GM21786 (cell line): ENCODE results near the gene ZGRF1.
A peak's percentile ranks its signal among the peaks of the same experiment; 100 is the strongest.
"Not testable (repeated sequence)": the region's sequence is repeated elsewhere in the genome, so short reads cannot be mapped to it uniquely, and the experiment has no call there.

Experiments used
- ATAC-seq: cut with Tn5 transposase; IDR thresholded peaks from one replicate; pipeline ENCODE4 v1.9.1; 2021; ENCODE audit not compliant: unreplicated experiment

The ZGRF1 gene

GRCh38 chr4:112554271-112554670 is 82.4 kb downstream of the ZGRF1 start:
- not testable (repeated sequence) for ATAC-seq

DNA sequence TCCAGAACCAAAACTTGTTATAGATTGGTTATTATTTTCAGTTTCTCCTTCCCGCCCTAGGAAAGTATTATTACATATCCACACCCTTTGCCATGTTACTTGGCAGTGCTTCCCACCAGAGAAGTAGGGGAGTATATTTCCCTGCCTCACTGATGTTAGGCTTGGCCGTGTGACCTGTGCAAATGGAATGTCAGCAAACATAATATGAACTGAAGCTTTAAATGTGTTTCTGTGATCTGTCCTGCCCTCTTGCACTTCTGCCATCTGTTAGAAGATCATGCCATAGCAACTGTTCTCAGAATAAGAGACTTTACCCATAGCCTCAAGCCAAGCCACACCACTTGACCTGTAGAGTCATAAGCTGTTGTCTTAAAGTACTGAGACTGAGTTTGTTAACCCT is 84.0 kb downstream of the ZGRF1 start:
- ATAC-seq, result no peak

GRCh38 chr4:112550728-112551127 is 86.0 kb downstream of the ZGRF1 start:
- ATAC-seq, result no peak

- no peak for ATAC-seq
Measured at GRCh38 chr4:112546476-112546875, 90.2 kb downstream of the ZGRF1 start.

- no peak for ATAC-seq
Measured at GRCh38 chr4:112545346-112545745, 91.4 kb downstream of the ZGRF1 start.

DNA sequence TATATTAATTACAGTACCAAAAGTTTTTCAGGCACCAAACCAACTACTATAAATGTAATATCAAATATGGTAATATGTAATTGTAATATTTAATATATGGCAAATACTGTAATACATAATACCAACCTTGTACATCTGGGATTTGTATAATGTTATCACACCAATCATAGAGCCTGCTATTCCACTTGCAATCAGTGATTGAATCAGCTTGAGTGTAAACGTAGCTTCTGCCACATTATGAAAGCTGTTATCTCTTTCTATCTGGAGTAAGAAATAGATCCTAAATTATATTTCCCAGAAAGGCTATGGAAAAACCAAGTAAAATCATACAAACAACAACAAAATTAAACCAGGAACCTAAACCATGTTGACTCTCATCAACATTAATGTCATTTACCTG is 96.0 kb downstream of the ZGRF1 start:
- ATAC-seq, result no peak

GRCh38 chr4:112536123-112536522 is 100.6 kb downstream of the ZGRF1 start:
- no peak for ATAC-seq

- no peak for ATAC-seq
Measured at GRCh38 chr4:112532267-112532666, 104.4 kb downstream of the ZGRF1 start.

GRCh38 chr4:112531146-112531545 is 105.6 kb downstream of the ZGRF1 start:
- ATAC-seq, result no peak

- no peak for ATAC-seq
Measured at GRCh38 chr4:112526061-112526460, 110.6 kb downstream of the ZGRF1 start.

GRCh38 chr4:112523764-112524505 is 112.8 kb downstream of the ZGRF1 start:
- peak; percentile 83 for ATAC-seq

- peak; percentile 35 for ATAC-seq
Measured at GRCh38 chr4:112523008-112523721, 113.5 kb downstream of the ZGRF1 start.

DNA sequence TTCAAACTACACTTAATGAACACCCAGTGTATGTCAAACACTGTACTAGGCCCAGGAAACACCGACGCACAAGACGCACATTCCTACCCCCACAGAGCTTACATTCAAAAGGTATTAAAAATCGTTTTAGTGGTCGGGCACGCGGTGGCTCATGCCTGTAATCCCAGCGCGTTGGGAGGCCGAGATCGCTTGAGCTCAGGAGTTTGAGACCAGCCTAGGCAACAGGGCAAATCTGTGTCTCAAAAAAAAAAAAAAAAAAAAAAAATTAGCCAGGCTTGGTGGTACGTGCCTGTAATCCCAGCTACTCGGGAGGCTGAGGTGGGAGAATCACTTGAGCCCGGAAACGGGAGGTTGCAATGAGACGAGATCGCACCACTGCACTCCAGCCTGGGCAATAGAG is 114.3 kb downstream of the ZGRF1 start:
- not testable (repeated sequence) for ATAC-seq

- no peak for ATAC-seq
Measured at GRCh38 chr4:112521123-112522023, 115.3 kb downstream of the ZGRF1 start.

DNA sequence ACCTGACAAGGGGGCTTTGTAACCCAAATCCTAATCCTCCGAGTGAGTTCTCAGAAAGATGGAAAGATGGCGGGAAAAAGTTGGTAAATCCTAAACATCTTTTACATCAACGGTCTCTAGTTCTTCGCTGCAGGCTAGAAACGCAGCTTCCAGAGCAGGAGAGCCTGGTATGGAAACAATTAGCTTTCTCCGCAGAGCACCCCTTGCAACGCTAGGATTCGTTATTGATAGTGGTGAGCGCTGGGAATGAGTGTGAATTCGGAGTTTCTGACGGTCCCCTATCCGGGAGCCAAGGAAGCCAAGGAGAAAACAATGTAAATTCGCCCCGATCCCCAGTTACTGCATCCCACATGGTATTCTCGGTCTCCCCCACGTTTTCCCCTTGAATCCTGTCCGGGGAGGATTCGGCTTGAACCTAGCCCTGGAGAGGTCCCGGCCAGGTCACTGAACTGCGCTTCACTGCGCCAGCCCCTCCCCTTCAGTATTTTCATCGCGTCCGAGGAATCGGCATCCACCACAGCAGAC is 116.0 kb downstream of the ZGRF1 start:
- ATAC-seq, result no peak

GRCh38 chr4:112519689-112520597 is 116.8 kb downstream of the ZGRF1 start:
- ATAC-seq, result no peak

DNA sequence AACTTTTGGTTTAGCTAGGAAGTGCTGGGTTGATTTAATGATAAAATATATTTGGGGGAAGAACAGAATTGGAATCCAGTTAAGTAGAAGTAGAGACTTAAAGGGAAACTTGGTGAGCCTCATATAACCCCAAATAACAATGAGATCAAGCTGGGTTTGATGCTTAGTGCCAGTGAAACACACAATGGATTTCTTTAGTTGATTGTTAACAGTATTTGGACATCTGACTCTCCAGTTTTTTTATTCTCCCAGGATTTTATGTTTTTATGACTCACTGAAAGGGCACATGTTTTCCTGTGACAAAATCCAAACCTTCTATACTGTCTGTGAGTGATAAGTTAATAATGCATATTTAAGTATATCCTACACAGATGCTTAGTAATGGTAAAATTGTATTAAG is 118.0 kb downstream of the ZGRF1 start:
- ATAC-seq, result no peak

DNA sequence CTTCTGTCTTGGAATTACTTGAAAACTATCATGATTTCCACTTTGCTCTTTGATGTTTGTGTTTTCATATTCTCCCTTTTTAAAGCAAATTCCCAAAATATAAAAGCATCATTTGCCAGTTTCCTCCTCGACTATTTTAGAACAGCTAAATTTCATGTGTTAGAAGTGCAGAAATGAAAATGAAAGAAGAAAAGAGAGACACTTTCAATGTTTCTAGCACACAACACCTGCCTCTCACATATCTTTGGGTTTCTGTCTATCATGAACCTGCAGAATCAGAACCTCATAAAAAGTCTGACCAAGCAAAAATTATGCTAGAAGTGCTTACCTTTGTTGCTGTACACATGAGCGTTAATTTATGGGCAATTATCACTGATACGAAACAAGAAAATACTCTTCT is 118.8 kb downstream of the ZGRF1 start:
- ATAC-seq, result no peak

GRCh38 chr4:112517067-112517634 is 119.6 kb downstream of the ZGRF1 start:
- ATAC-seq, result peak; percentile 34
